HG03565 (cell line): Measurements from ENCODE around the gene ALG6.

Source experiments
- ATAC-seq: cut with Tn5 transposase; IDR thresholded peaks from one replicate; pipeline ENCODE4 v1.9.1; 2021; ENCODE audit warnings: mild to moderate bottlenecking, moderate library complexity; ENCODE audit not compliant: unreplicated experiment

The ALG6 gene

DNA sequence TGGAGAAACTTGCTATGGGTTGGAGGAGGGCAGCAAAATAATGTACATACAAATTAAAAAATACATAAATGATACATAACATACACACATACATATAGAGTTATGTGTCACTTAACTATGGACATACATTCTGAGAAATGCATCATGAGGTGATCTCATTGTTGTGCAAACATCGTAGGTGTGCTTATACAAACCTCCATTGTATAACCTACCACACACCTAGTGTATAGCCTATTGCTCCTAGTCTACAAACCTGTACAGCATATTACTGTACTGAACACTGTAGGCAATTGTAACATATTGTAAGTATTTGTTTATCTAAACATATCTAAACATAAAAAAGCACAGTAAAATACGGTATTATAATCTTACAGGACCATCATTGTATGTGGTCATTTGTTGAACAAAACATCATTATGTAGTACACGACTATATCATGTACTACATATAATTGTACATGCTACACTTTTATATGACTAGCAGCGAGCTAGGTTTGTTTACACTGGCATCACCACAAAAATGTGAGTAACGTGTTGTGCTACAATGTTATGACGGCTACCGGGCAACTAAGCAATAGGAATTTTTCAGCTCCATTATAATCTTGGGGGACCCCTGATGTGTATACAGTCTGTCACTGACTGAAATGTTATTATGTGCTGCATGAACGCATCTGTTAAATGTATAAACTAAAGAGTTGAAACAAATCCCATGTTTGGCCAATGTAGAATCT, 120.1 kb downstream of the ALG6 start:
- no peak for ATAC-seq
